Measurements from ENCODE around the gene CERS3.

CERS3 gene

DNA sequence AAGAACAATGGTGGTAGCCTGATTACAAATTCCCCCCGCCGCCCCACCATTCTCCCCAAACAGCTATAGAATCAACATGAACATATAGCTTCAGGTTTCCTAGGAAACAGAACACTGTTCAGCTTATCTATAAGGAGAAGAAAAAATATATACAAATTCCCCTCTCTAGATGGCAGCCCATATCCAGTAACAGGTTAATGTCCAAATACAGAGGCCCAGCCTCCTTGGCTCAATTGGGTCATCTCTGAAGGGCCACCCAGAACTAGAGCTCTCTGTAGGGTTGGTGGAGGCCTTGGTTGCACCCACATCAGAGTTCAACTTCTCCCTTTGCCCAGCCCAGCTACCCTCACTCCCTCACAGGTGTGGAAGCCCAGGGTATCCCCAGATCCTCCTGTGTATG is 95.4 kb downstream of the CERS3 start:
- Histone ChIP-seq H3K9me3 (ENCODE audit: severe bottlenecking) (no peaks in the 10 kb centered on the region), H3K27ac (ENCODE audit: poor library complexity, severe bottlenecking) (no peak overlapping the region), H3K4me1 (ENCODE audit: insufficient read depth, poor library complexity, severe bottlenecking) (no peaks in the 10 kb centered on the region), H3K27me3 (ENCODE audit: insufficient read depth, poor library complexity, severe bottlenecking) (no peaks in the 10 kb centered on the region), H3K36me3 (ENCODE audit: low read depth) (no peaks in the 10 kb centered on the region), H3K4me3 (ENCODE audit: severe bottlenecking) (no peak overlapping the region)
- TF ChIP-seq, protein P1, sequence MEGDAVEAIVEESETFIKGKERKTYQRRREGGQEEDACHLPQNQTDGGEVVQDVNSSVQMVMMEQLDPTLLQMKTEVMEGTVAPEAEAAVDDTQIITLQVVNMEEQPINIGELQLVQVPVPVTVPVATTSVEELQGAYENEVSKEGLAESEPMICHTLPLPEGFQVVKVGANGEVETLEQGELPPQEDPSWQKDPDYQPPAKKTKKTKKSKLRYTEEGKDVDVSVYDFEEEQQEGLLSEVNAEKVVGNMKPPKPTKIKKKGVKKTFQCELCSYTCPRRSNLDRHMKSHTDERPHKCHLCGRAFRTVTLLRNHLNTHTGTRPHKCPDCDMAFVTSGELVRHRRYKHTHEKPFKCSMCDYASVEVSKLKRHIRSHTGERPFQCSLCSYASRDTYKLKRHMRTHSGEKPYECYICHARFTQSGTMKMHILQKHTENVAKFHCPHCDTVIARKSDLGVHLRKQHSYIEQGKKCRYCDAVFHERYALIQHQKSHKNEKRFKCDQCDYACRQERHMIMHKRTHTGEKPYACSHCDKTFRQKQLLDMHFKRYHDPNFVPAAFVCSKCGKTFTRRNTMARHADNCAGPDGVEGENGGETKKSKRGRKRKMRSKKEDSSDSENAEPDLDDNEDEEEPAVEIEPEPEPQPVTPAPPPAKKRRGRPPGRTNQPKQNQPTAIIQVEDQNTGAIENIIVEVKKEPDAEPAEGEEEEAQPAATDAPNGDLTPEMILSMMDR (IDR thresholded peaks at IDR 0.05; ENCODE audit: poor library complexity, severe bottlenecking) = peak; percentile 24
- no peak for DNase-seq (ENCODE audit: low spot score)
- peak; percentile 49; the same call in 2 of the 3 replicates for ATAC-seq (ENCODE audit: low read depth)

- H3K4me1 ChIP-seq (ENCODE audit: insufficient read depth, poor library complexity, severe bottlenecking) = no peaks in the 10 kb centered on the region
Measured at GRCh38 chr15:100430411-100430810, 98.3 kb downstream of the CERS3 start.

DNA sequence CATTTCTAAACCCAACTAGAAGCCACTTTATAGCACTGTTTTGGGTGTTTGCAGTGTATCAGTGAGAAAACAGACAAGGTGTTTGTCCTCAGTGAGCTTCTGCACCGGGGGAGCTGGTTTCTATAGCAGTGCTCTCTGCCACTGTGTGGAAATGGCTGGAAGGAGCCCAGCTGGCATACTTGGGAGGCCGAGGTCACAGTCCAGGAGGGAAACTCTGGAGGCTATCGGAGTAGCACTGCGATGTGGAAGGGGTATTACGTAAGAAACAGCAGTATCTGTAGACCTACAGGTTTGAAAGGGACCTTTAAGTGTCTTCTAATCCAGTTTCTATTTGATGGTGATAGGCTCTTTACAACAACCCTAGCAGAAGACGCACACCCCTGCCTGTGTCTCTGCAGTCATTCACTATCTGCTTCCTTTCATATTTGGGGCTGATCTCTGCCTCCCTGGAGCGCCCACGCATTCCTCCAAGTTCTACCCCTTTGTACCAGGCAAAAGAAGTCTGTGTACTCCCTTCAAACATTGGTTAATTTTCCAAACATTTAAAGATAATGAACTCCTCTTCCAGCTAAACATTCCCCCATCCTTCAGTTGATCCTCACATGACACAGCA is 99.5 kb downstream of the CERS3 start:
- no peak for DNase-seq (ENCODE audit: low spot score)
- TF ChIP-seq, protein P1 (IDR thresholded peaks at IDR 0.05; ENCODE audit: poor library complexity, severe bottlenecking) = no peak
- H3K27ac ChIP-seq (ENCODE audit: poor library complexity, severe bottlenecking) = no peak overlapping the region
- H3K36me3 ChIP-seq (ENCODE audit: low read depth) = no peaks in the 10 kb centered on the region
- ATAC-seq (ENCODE audit: low read depth) = no peak
- H3K4me1 ChIP-seq (ENCODE audit: insufficient read depth, poor library complexity, severe bottlenecking) = no peaks in the 10 kb centered on the region
- no peak overlapping the region for H3K4me3 ChIP-seq (ENCODE audit: severe bottlenecking)
- H3K9me3 ChIP-seq (ENCODE audit: severe bottlenecking) = peaks cover 5% of the 10 kb centered on the region
- H3K27me3 ChIP-seq (ENCODE audit: insufficient read depth, poor library complexity, severe bottlenecking) = no peaks in the 10 kb centered on the region

More at GRCh38 chr15:100430411-100430810, 98.3 kb downstream of the CERS3 start:
- Histone ChIP-seq H3K9me3 (ENCODE audit: severe bottlenecking) (peaks cover 2% of the 10 kb centered on the region), H3K27me3 (ENCODE audit: insufficient read depth, poor library complexity, severe bottlenecking) (no peaks in the 10 kb centered on the region), H3K4me3 (ENCODE audit: severe bottlenecking) (no peak overlapping the region), H3K36me3 (ENCODE audit: low read depth) (no peaks in the 10 kb centered on the region), H3K27ac (ENCODE audit: poor library complexity, severe bottlenecking) (no peak overlapping the region)
- ATAC-seq (ENCODE audit: low read depth) (no peak), DNase-seq (ENCODE audit: low spot score) (no peak)
- TF ChIP-seq, protein P1 (IDR thresholded peaks at IDR 0.05; ENCODE audit: poor library complexity, severe bottlenecking) = no peak

GRCh38 chr15:100426937-100427336 is 101.8 kb downstream of the CERS3 start:
- ATAC-seq (ENCODE audit: low read depth) = no peak
- Histone ChIP-seq H3K27me3 (ENCODE audit: insufficient read depth, poor library complexity, severe bottlenecking) (no peaks in the 10 kb centered on the region), H3K9me3 (ENCODE audit: severe bottlenecking) (peaks cover 5% of the 10 kb centered on the region), H3K4me1 (ENCODE audit: insufficient read depth, poor library complexity, severe bottlenecking) (no peaks in the 10 kb centered on the region), H3K27ac (ENCODE audit: poor library complexity, severe bottlenecking) (no peak overlapping the region), H3K36me3 (ENCODE audit: low read depth) (no peaks in the 10 kb centered on the region), H3K4me3 (ENCODE audit: severe bottlenecking) (no peak overlapping the region)
- TF ChIP-seq, protein P1 (IDR thresholded peaks at IDR 0.05; ENCODE audit: poor library complexity, severe bottlenecking) = no peak
- DNase-seq (ENCODE audit: low spot score) = no peak

DNA sequence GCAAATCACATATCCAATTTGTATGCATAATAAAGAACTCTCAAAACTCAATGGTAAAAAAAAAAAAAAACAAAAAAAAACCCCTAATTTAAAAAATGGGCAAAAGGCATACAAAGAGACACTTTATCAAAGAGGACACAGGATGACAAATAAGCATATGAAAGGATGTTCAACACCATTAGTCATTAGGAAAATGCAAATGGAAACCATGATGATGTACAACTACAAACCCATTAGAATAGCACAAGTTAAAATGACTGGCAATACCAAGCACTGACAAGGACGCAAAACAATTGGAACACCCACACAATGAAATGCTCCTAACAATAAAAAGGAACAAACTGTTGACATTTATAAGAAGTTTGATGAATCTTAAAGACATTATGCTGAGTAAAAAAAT is 123.6 kb downstream of the CERS3 start:
- H3K27ac ChIP-seq (ENCODE audit: poor library complexity, severe bottlenecking) = no peak overlapping the region
- no peak overlapping the region for H3K4me3 ChIP-seq (ENCODE audit: severe bottlenecking)
- no peaks in the 10 kb centered on the region for H3K36me3 ChIP-seq (ENCODE audit: low read depth)
- TF ChIP-seq, protein P1 (IDR thresholded peaks at IDR 0.05; ENCODE audit: poor library complexity, severe bottlenecking) = no peak
- ATAC-seq (ENCODE audit: low read depth) (no peak), DNase-seq (ENCODE audit: low spot score) (no peak)
- peaks cover 9% of the 10 kb centered on the region for H3K27me3 ChIP-seq (ENCODE audit: insufficient read depth, poor library complexity, severe bottlenecking)
- H3K9me3 ChIP-seq (ENCODE audit: severe bottlenecking) = no peaks in the 10 kb centered on the region
- no peaks in the 10 kb centered on the region for H3K4me1 ChIP-seq (ENCODE audit: insufficient read depth, poor library complexity, severe bottlenecking)

Data from RWPE2 (cell line).